ENCODE data around the gene STK11IP.

- TF ChIP-seq ELF4 (CRISPR knock-in tag; IDR thresholded peaks at IDR 0.05) (no peak), SRF (CRISPR knock-in tag; IDR thresholded peaks at IDR 0.05) (no peak), FOXM1 (IDR thresholded peaks at IDR 0.05; ENCODE audit: low read depth) (no peak), FOXM1 (CRISPR knock-in tag; IDR thresholded peaks at IDR 0.05; ENCODE audit: low read depth) (no peak), ZNF217 (CRISPR knock-in tag; IDR thresholded peaks at IDR 0.05) (no peak), BRD4 (IDR thresholded peaks at IDR 0.05) (no peak), GABPA (tag; conservative IDR thresholded peaks at IDR 0.05; ENCODE audit: low read depth) (no peak), SMC3 (conservative IDR thresholded peaks at IDR 0.05; ENCODE audit: insufficient read depth, low read depth, low read length) (no peak)
- TF ChIP-seq, protein P1, sequence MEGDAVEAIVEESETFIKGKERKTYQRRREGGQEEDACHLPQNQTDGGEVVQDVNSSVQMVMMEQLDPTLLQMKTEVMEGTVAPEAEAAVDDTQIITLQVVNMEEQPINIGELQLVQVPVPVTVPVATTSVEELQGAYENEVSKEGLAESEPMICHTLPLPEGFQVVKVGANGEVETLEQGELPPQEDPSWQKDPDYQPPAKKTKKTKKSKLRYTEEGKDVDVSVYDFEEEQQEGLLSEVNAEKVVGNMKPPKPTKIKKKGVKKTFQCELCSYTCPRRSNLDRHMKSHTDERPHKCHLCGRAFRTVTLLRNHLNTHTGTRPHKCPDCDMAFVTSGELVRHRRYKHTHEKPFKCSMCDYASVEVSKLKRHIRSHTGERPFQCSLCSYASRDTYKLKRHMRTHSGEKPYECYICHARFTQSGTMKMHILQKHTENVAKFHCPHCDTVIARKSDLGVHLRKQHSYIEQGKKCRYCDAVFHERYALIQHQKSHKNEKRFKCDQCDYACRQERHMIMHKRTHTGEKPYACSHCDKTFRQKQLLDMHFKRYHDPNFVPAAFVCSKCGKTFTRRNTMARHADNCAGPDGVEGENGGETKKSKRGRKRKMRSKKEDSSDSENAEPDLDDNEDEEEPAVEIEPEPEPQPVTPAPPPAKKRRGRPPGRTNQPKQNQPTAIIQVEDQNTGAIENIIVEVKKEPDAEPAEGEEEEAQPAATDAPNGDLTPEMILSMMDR (IDR thresholded peaks at IDR 0.05 in 2 of 3, conservative IDR thresholded peaks at IDR 0.05 in 1 of 3; ENCODE audit: insufficient read depth in 2 of 3, low read depth in 1 of 3, low read length in 3 of 3): no peak
Observed at GRCh38 chr2:219561179-219562048, 36.2 kb upstream of the STK11IP start.

Measured in K562 (cell line).